Chondrocyte (in vitro differentiated cells): ENCODE results near the gene DHODH. TPM values are rescaled to one million over a fixed set of nuclear protein-coding genes. Genes with fewer than 3 reads are reported as not detected.
"Not testable (repeated sequence)": the region's sequence is repeated elsewhere in the genome, so short reads cannot be mapped to it uniquely, and the experiment has no call there.

ENCODE experiments used
- DNase-seq: peaks from one replicate; pipeline ENCODE4 v3.0.0; 2021; ENCODE audit warnings: mixed read lengths, low spot score
- H3K27ac Mint-ChIP-seq: one replicate; pipeline ENCODE4 v1.8.0; 2021; ENCODE audit warnings: mild to moderate bottlenecking, moderate library complexity, mixed read lengths; ENCODE audit not compliant: unreplicated experiment
- H3K27me3 Mint-ChIP-seq: 2 replicates; pipeline ENCODE4 v1.8.0; 2021; ENCODE audit warnings: low read depth, mixed read lengths
- H3K36me3 Mint-ChIP-seq: 2 replicates; pipeline ENCODE4 v1.8.0; 2021; ENCODE audit warnings: low read depth, mixed read lengths
- H3K4me1 Mint-ChIP-seq: 2 replicates; pipeline ENCODE4 v1.8.0; 2021; ENCODE audit warnings: low read depth, mild to moderate bottlenecking, mixed read lengths
- H3K4me3 Mint-ChIP-seq: one replicate; pipeline ENCODE4 v1.8.0; 2021; ENCODE audit warnings: mild to moderate bottlenecking, moderate library complexity, mixed read lengths; ENCODE audit not compliant: unreplicated experiment
- H3K9me3 Mint-ChIP-seq: 2 replicates; pipeline ENCODE4 v1.8.0; 2021; ENCODE audit warnings: low read depth, mixed read lengths
- CTCF ChIP-seq: fragments of 200-600 bp; sonication (generic); IDR thresholded peaks from 2 replicates; pipeline ENCODE4 v1.5.0; 2021; ENCODE audit warnings: antibody characterized with exemption, mild to moderate bottlenecking, moderate library complexity
- total RNA-seq: library from RNA; stranded (reverse); gene quantifications from 3 replicates; pipeline ENCODE4 v1.2.1, GENCODE V29; 2021

The DHODH gene
- total RNA-seq, 1 donor from 2014 or later: 5.7 TPM

- no peak for DNase-seq
- H3K27ac Mint-ChIP-seq: no peak overlapping the region
- peaks cover 4% of the 10 kb centered on the region for H3K27me3 Mint-ChIP-seq
- H3K4me3 Mint-ChIP-seq: no peak overlapping the region
- H3K36me3 Mint-ChIP-seq: no peaks in the 10 kb centered on the region
- no peak for TF ChIP-seq CTCF
- H3K9me3 Mint-ChIP-seq: no peaks in the 10 kb centered on the region
- no peaks in the 10 kb centered on the region for H3K4me1 Mint-ChIP-seq
Observed at GRCh38 chr16:71974068-71974818, 34.3 kb upstream of the DHODH start.

GRCh38 chr16:71985262-71985974 is 23.1 kb upstream of the DHODH start:
- H3K4me1 Mint-ChIP-seq: no peaks in the 10 kb centered on the region
- H3K4me3 Mint-ChIP-seq: no peak overlapping the region
- H3K36me3 Mint-ChIP-seq: no peaks in the 10 kb centered on the region
- H3K27ac Mint-ChIP-seq: no peak overlapping the region
- peaks cover 35% of the 10 kb centered on the region for H3K27me3 Mint-ChIP-seq
- DNase-seq: no peak
- no peak for TF ChIP-seq CTCF
- peaks cover 3% of the 10 kb centered on the region for H3K9me3 Mint-ChIP-seq

GRCh38 chr16:71986131-71986530 is 22.4 kb upstream of the DHODH start:
- Mint-ChIP-seq H3K27me3 (peaks cover 32% of the 10 kb centered on the region), H3K36me3 (no peaks in the 10 kb centered on the region), H3K9me3 (no peaks in the 10 kb centered on the region), H3K27ac (no peak overlapping the region), H3K4me3 (no peak overlapping the region), H3K4me1 (no peaks in the 10 kb centered on the region)
- no peak for TF ChIP-seq CTCF
- DNase-seq: no peak

GRCh38 chr16:71995038-71995437 is 13.5 kb upstream of the DHODH start:
- DNase-seq: no peak
- no peaks in the 10 kb centered on the region for H3K36me3 Mint-ChIP-seq

GRCh38 chr16:71997578-71997977 is 11.0 kb upstream of the DHODH start:
- not testable (repeated sequence) for H3K4me3 Mint-ChIP-seq, H3K27ac Mint-ChIP-seq, DNase-seq, H3K4me1 Mint-ChIP-seq, H3K9me3 Mint-ChIP-seq, H3K36me3 Mint-ChIP-seq
- peaks cover 21% of the 10 kb centered on the region for H3K27me3 Mint-ChIP-seq

More at GRCh38 chr16:71995038-71995437, 13.5 kb upstream of the DHODH start:
- Mint-ChIP-seq H3K27ac (no peak overlapping the region), H3K27me3 (peaks cover 31% of the 10 kb centered on the region), H3K9me3 (no peaks in the 10 kb centered on the region), H3K4me1 (no peaks in the 10 kb centered on the region), H3K4me3 (no peak overlapping the region)
- TF ChIP-seq CTCF: no peak
